ENCODE measurements around the gene NPTXR. TPM values are rescaled to one million over a fixed set of nuclear protein-coding genes. Genes with fewer than 3 reads are reported as not detected.
"Not testable (repeated sequence)": the region's sequence is repeated elsewhere in the genome, so short reads cannot be mapped to it uniquely, and the experiment has no call there.

NPTXR gene
- total and polyA plus RNA-seq, 2 donors = 0.28 to 1.3 TPM

- 83% methylated on average over 23 of the region's 23 CpGs for WGBS
Observed at GRCh38 chr22:38860283-38861169, 16.7 kb upstream of the NPTXR start.

GRCh38 chr22:38859581-38860282 lies 15.9 kb upstream of the NPTXR start:
- H3K27me3 ChIP-seq (ENCODE audit: control insufficient read depth in 2 of 2, insufficient read depth in 1 of 2, low read length in 1 of 2) = peaks cover 0 to 4% of the 10 kb centered on the region in 2 donors
- DNase-seq (ENCODE audit: low read depth in 6 of 9, low spot score in 9 of 9) = no peak
- H3K9me3 ChIP-seq (ENCODE audit: control insufficient read depth in 2 of 2, insufficient read depth in 1 of 2, low read length in 1 of 2) = no peaks in the 10 kb centered on the region
- H3K4me1 ChIP-seq (ENCODE audit: control insufficient read depth in 2 of 2, insufficient read depth in 2 of 2, low read length in 2 of 2) = peaks cover 0 to 7% of the 10 kb centered on the region in 2 donors
- no peak overlapping the region for H3K27ac ChIP-seq (ENCODE audit: low read depth in 1 of 2, low read length in 1 of 2)
- 93% methylated on average over 14 of the region's 14 CpGs for WGBS
- H3K36me3 ChIP-seq (ENCODE audit: control insufficient read depth in 2 of 2, insufficient read depth in 2 of 2, low read length in 1 of 2) = peaks cover 0 to 2% of the 10 kb centered on the region in 2 donors
- H3K4me3 ChIP-seq (ENCODE audit: low read length in 2 of 2) = no peak overlapping the region

More at GRCh38 chr22:38860283-38861169, 16.7 kb upstream of the NPTXR start:
- DNase-seq (ENCODE audit: low read depth in 6 of 9, low spot score in 9 of 9) = no peak
- Histone ChIP-seq H3K4me3 (ENCODE audit: low read length in 2 of 2) (no peak overlapping the region), H3K36me3 (ENCODE audit: control insufficient read depth in 2 of 2, insufficient read depth in 2 of 2, low read length in 1 of 2) (peaks cover 6 to 10% of the 10 kb centered on the region in 2 donors), H3K9me3 (ENCODE audit: control insufficient read depth in 2 of 2, insufficient read depth in 1 of 2, low read length in 1 of 2) (no peaks in the 10 kb centered on the region), H3K27ac (ENCODE audit: low read depth in 1 of 2, low read length in 1 of 2) (no peak overlapping the region), H3K4me1 (ENCODE audit: control insufficient read depth in 2 of 2, insufficient read depth in 2 of 2, low read length in 2 of 2) (peaks cover 0 to 8% of the 10 kb centered on the region in 2 donors), H3K27me3 (ENCODE audit: control insufficient read depth in 2 of 2, insufficient read depth in 1 of 2, low read length in 1 of 2) (peaks cover 0 to 4% of the 10 kb centered on the region in 2 donors)

DNA sequence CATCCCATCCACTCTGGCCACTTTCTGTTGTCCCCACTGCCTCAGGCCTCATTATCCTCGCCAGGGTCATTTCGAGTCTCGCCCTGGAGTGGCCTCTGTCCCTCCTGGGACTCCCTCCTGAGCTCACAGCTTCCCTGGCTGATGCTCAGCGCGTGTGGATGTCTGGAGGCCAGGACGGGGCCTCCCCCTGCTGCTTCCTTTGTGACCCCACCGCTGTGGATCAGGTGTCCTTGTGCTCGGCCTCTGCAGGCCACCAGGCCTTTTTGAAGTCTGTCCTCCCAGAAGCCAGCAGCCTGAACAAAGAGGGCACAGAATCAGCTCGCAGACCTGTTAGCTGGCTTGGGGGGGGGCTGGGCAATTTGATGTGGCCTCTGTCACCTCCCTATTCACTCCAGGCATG lies 14.7 kb upstream of the NPTXR start:
- 82% methylated on average over 9 of the region's 9 CpGs for WGBS
- H3K27ac ChIP-seq (ENCODE audit: low read depth in 1 of 2, low read length in 1 of 2) = no peak overlapping the region
- no peak for DNase-seq (ENCODE audit: low read depth in 6 of 9, low spot score in 9 of 9)

GRCh38 chr22:38854476-38854875 lies 10.6 kb upstream of the NPTXR start:
- not testable (repeated sequence) for DNase-seq (ENCODE audit: low read depth in 6 of 9, low spot score in 9 of 9); H3K4me3 ChIP-seq (ENCODE audit: low read length in 2 of 2); H3K9me3 ChIP-seq (ENCODE audit: control insufficient read depth in 2 of 2, insufficient read depth in 1 of 2, low read length in 1 of 2); H3K27ac ChIP-seq (ENCODE audit: low read depth in 1 of 2, low read length in 1 of 2); H3K36me3 ChIP-seq (ENCODE audit: control insufficient read depth in 2 of 2, insufficient read depth in 2 of 2, low read length in 1 of 2); H3K4me1 ChIP-seq (ENCODE audit: control insufficient read depth in 2 of 2, insufficient read depth in 2 of 2, low read length in 2 of 2)
- peaks cover 0 to 48% of the 10 kb centered on the region in 2 donors for H3K27me3 ChIP-seq (ENCODE audit: control insufficient read depth in 2 of 2, insufficient read depth in 1 of 2, low read length in 1 of 2)
- 95% methylated on average over 7 of the region's 7 CpGs for WGBS

More for the DNA sequence above, 14.7 kb upstream of the NPTXR start:
- peaks cover 0 to 3% of the 10 kb centered on the region in 2 donors for H3K4me1 ChIP-seq (ENCODE audit: control insufficient read depth in 2 of 2, insufficient read depth in 2 of 2, low read length in 2 of 2)
- no peak overlapping the region for H3K4me3 ChIP-seq (ENCODE audit: low read length in 2 of 2)
- H3K36me3 ChIP-seq (ENCODE audit: control insufficient read depth in 2 of 2, insufficient read depth in 2 of 2, low read length in 1 of 2) = no peaks in the 10 kb centered on the region
- H3K27me3 ChIP-seq (ENCODE audit: control insufficient read depth in 2 of 2, insufficient read depth in 1 of 2, low read length in 1 of 2) = peaks cover 0 to 8% of the 10 kb centered on the region in 2 donors
- H3K9me3 ChIP-seq (ENCODE audit: control insufficient read depth in 2 of 2, insufficient read depth in 1 of 2, low read length in 1 of 2) = no peaks in the 10 kb centered on the region

GRCh38 chr22:38853883-38854282 lies 10.1 kb upstream of the NPTXR start:
- H3K4me1 ChIP-seq (ENCODE audit: control insufficient read depth in 2 of 2, insufficient read depth in 2 of 2, low read length in 2 of 2); H3K27ac ChIP-seq (ENCODE audit: low read depth in 1 of 2, low read length in 1 of 2); H3K4me3 ChIP-seq (ENCODE audit: low read length in 2 of 2); H3K9me3 ChIP-seq (ENCODE audit: control insufficient read depth in 2 of 2, insufficient read depth in 1 of 2, low read length in 1 of 2); DNase-seq (ENCODE audit: low read depth in 6 of 9, low spot score in 9 of 9); H3K36me3 ChIP-seq (ENCODE audit: control insufficient read depth in 2 of 2, insufficient read depth in 2 of 2, low read length in 1 of 2): not testable (repeated sequence)
- peaks cover 0 to 54% of the 10 kb centered on the region in 2 donors for H3K27me3 ChIP-seq (ENCODE audit: control insufficient read depth in 2 of 2, insufficient read depth in 1 of 2, low read length in 1 of 2)
- 93% methylated on average over 5 of the region's 5 CpGs for WGBS

- H3K36me3 ChIP-seq (ENCODE audit: control insufficient read depth in 2 of 2, insufficient read depth in 2 of 2, low read length in 1 of 2) = no peaks in the 10 kb centered on the region
- H3K27me3 ChIP-seq (ENCODE audit: control insufficient read depth in 2 of 2, insufficient read depth in 1 of 2, low read length in 1 of 2) = peaks cover 0 to 56% of the 10 kb centered on the region in 2 donors
- H3K4me1 ChIP-seq (ENCODE audit: control insufficient read depth in 2 of 2, insufficient read depth in 2 of 2, low read length in 2 of 2) = no peaks in the 10 kb centered on the region
- no peak overlapping the region for H3K27ac ChIP-seq (ENCODE audit: low read depth in 1 of 2, low read length in 1 of 2)
- no peaks in the 10 kb centered on the region for H3K9me3 ChIP-seq (ENCODE audit: control insufficient read depth in 2 of 2, insufficient read depth in 1 of 2, low read length in 1 of 2)
- 84% methylated on average over 9 of the region's 9 CpGs for whole genome bisulfite sequencing
- DNase-seq (ENCODE audit: low read depth in 6 of 9, low spot score in 9 of 9) = no peak
- no peak overlapping the region for H3K4me3 ChIP-seq (ENCODE audit: low read length in 2 of 2)
Observed at GRCh38 chr22:38853196-38853651, 9.4 kb upstream of the NPTXR start.

DNA sequence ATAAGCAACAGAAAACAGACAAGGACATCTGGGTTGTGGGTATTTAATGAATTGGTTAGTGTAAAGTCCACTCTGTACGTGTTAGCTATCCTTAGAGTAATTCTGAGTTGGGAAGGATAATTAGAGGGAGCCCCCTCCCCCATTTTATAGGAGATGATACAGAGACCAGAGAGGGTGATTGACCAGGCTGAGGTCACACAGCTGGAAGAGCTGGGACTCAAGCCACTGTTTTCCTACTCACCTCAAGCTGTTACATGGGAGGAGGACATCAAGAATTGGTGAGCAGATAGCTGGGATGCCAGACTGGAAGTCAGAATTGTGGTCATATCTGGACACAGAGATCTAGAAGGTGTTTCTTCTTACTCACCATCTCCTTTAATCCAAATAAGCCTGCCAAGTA lies 8.7 kb upstream of the NPTXR start:
- H3K27me3 ChIP-seq (ENCODE audit: control insufficient read depth in 2 of 2, insufficient read depth in 1 of 2, low read length in 1 of 2) = peaks cover 0 to 63% of the 10 kb centered on the region in 2 donors
- H3K27ac ChIP-seq (ENCODE audit: low read depth in 1 of 2, low read length in 1 of 2) = no peak overlapping the region
- no peaks in the 10 kb centered on the region for H3K9me3 ChIP-seq (ENCODE audit: control insufficient read depth in 2 of 2, insufficient read depth in 1 of 2, low read length in 1 of 2)
- no peaks in the 10 kb centered on the region for H3K4me1 ChIP-seq (ENCODE audit: control insufficient read depth in 2 of 2, insufficient read depth in 2 of 2, low read length in 2 of 2)
- 93% methylated on average over 1 of the region's 1 CpG for WGBS
- DNase-seq (ENCODE audit: low read depth in 6 of 9, low spot score in 9 of 9) = no peak
- H3K36me3 ChIP-seq (ENCODE audit: control insufficient read depth in 2 of 2, insufficient read depth in 2 of 2, low read length in 1 of 2) = no peaks in the 10 kb centered on the region
- H3K4me3 ChIP-seq (ENCODE audit: low read length in 2 of 2) = no peak overlapping the region

DNA sequence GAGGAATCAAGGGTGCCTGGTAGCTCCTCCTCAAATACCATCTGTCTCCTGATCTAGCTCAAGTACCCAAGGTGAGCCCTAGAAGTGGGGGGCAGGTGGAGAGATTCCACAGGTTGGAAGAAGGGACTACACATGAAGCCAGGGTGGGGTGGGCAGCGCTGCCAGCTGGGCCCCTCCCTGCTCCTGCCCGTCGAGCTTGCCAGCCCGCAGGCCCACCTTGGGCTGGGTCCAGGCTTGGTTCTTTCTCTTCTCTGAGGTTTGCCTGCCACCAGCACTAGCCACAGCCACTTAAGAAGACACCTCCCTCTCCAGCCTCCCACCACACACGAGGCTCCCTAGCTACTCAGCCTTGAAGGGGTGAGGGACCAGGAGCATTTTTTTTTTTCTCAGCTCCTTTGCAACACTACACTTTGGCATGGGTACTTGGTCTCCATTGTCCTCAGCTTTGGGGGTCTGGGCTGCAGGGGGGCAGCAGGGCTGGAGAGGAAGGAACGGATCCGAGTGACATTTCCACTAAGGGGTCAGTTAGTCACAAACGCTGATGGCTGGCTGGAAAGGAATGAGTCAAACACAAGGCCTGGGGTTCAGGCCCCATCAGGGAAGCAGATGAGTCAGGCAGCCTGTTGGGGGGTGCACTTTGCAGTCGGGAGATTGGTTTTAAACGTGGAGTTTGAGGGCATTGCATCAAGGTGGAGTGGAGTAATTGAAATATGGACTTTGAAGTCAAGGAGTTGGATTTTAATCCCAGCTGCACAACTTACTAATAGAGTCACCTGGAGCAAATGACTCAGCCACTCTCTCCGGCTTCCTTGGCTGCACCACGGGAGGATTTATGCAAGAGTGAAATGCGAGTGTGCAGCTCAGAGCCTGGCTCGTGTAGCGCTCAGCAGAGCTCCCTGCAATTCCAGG lies 7.4 kb upstream of the NPTXR start:
- no peak overlapping the region for H3K4me3 ChIP-seq (ENCODE audit: low read length in 2 of 2)
- WGBS = 77% methylated on average over 15 of the region's 15 CpGs
- no peak overlapping the region for H3K27ac ChIP-seq (ENCODE audit: low read depth in 1 of 2, low read length in 1 of 2)
- no peaks in the 10 kb centered on the region for H3K36me3 ChIP-seq (ENCODE audit: control insufficient read depth in 2 of 2, insufficient read depth in 2 of 2, low read length in 1 of 2)
- H3K4me1 ChIP-seq (ENCODE audit: control insufficient read depth in 2 of 2, insufficient read depth in 2 of 2, low read length in 2 of 2) = no peaks in the 10 kb centered on the region
- H3K27me3 ChIP-seq (ENCODE audit: control insufficient read depth in 2 of 2, insufficient read depth in 1 of 2, low read length in 1 of 2) = peaks cover 0 to 76% of the 10 kb centered on the region in 2 donors
- H3K9me3 ChIP-seq (ENCODE audit: control insufficient read depth in 2 of 2, insufficient read depth in 1 of 2, low read length in 1 of 2) = no peaks in the 10 kb centered on the region
- no peak for DNase-seq (ENCODE audit: low read depth in 6 of 9, low spot score in 9 of 9)

Data from thymus (tissue), 11 donors.